ENCODE data around the gene LHCGR. TPM values are rescaled to one million over a fixed set of nuclear protein-coding genes. Genes with fewer than 3 reads are reported as not detected.

LHCGR gene
- total and polyA plus RNA-seq, 2 experiments from 2014 or later = 0.23 TPM; not detected in 1

GRCh38 chr2:48717846-48718245 is 37.7 kb downstream of the LHCGR start:
- DNase-seq (ENCODE audit: low spot score) = no peak
- Histone ChIP-seq H3K27ac (no peak overlapping the region), H3K9me2 (replicated peaks; ENCODE audit: insufficient read depth) (no peaks in the 10 kb centered on the region), H3K4me3 (no peak overlapping the region), H3K79me2 (no peaks in the 10 kb centered on the region), H3K4me2 (no peak overlapping the region), H3K27me3 (no peaks in the 10 kb centered on the region), H3K36me3 (replicated peaks; ENCODE audit: insufficient read depth, low read depth) (no peaks in the 10 kb centered on the region), H2AFZ (no peak overlapping the region), H4K20me1 (ENCODE audit: insufficient read depth, poor library complexity, severe bottlenecking) (no peaks in the 10 kb centered on the region), H3K4me1 (ENCODE audit: insufficient read depth) (peaks cover 19% of the 10 kb centered on the region), H3K9me3 (ENCODE audit: low read depth) (no peaks in the 10 kb centered on the region)
- TF ChIP-seq EZH2phosphoT487 (IDR thresholded peaks at IDR 0.05; ENCODE audit: low read depth, severe bottlenecking, unreplicated experiment) = no peak
- TF ChIP-seq EZH2 (IDR thresholded peaks at IDR 0.05; ENCODE audit: borderline replicate concordance) = no peak
- TF ChIP-seq CTCF (IDR thresholded peaks at IDR 0.05; ENCODE audit: poor library complexity) = no peak
- 68% methylated on average over 3 of the region's 3 CpGs for WGBS (ENCODE audit: low lambda C conversion rate, missing lambda C conversion rate)

- H3K27ac ChIP-seq = peak overlapping the region; percentile 65
- no peak overlapping the region for H2AFZ ChIP-seq
- H3K4me1 ChIP-seq (ENCODE audit: insufficient read depth) = peaks cover 19% of the 10 kb centered on the region
- H3K9me3 ChIP-seq (ENCODE audit: low read depth) = no peaks in the 10 kb centered on the region
- no peaks in the 10 kb centered on the region for H3K79me2 ChIP-seq
- H3K9me2 ChIP-seq (replicated peaks; ENCODE audit: insufficient read depth) = no peaks in the 10 kb centered on the region
- TF ChIP-seq EZH2 (IDR thresholded peaks at IDR 0.05; ENCODE audit: borderline replicate concordance) = no peak
- TF ChIP-seq CTCF (IDR thresholded peaks at IDR 0.05; ENCODE audit: poor library complexity) = no peak
- TF ChIP-seq EZH2phosphoT487 (IDR thresholded peaks at IDR 0.05; ENCODE audit: low read depth, severe bottlenecking, unreplicated experiment) = no peak
- no peaks in the 10 kb centered on the region for H3K36me3 ChIP-seq (replicated peaks; ENCODE audit: insufficient read depth, low read depth)
- H3K4me2 ChIP-seq = no peak overlapping the region
- no peaks in the 10 kb centered on the region for H3K27me3 ChIP-seq
- 67% methylated on average over 1 of the region's 1 CpG for WGBS (ENCODE audit: low lambda C conversion rate, missing lambda C conversion rate)
- no peak for DNase-seq (ENCODE audit: low spot score)
- no peaks in the 10 kb centered on the region for H4K20me1 ChIP-seq (ENCODE audit: insufficient read depth, poor library complexity, severe bottlenecking)
- H3K4me3 ChIP-seq = no peak overlapping the region
Measured at GRCh38 chr2:48715956-48716355, 39.6 kb downstream of the LHCGR start.

- Histone ChIP-seq H3K4me3 (no peak overlapping the region), H3K9me2 (replicated peaks; ENCODE audit: insufficient read depth) (no peaks in the 10 kb centered on the region), H3K79me2 (no peaks in the 10 kb centered on the region), H3K27me3 (no peaks in the 10 kb centered on the region), H3K4me1 (ENCODE audit: insufficient read depth) (peaks cover 19% of the 10 kb centered on the region), H2AFZ (no peak overlapping the region), H3K4me2 (peak overlapping the region; percentile 10), H3K9me3 (ENCODE audit: low read depth) (no peaks in the 10 kb centered on the region), H4K20me1 (ENCODE audit: insufficient read depth, poor library complexity, severe bottlenecking) (no peaks in the 10 kb centered on the region), H3K36me3 (replicated peaks; ENCODE audit: insufficient read depth, low read depth) (no peaks in the 10 kb centered on the region), H3K27ac (peak overlapping the region; percentile 65)
- TF ChIP-seq CTCF (IDR thresholded peaks at IDR 0.05; ENCODE audit: poor library complexity) (no peak), EZH2 (IDR thresholded peaks at IDR 0.05; ENCODE audit: borderline replicate concordance) (no peak), EZH2phosphoT487 (IDR thresholded peaks at IDR 0.05; ENCODE audit: low read depth, severe bottlenecking, unreplicated experiment) (no peak)
- 68% methylated on average over 7 of the region's 7 CpGs for whole genome bisulfite sequencing (ENCODE audit: low lambda C conversion rate, missing lambda C conversion rate)
- peak; percentile 50 for DNase-seq (ENCODE audit: low spot score)
Measured at GRCh38 chr2:48715042-48715899, 40.3 kb downstream of the LHCGR start.

Data from hepatocyte (in vitro differentiated cells).